Stimulated activated CD8-positive, alpha-beta memory T cell treated with anti-CD3 and anti-CD28 coated beads, Interleukin-2, amount 100 ng/mL, for 48 hours (primary cell): ENCODE measurements around the gene DENND1B.

Experiments used
- DNase-seq, 2 donors: peaks; one replicate each; pipeline ENCODE4 v3.0.0-alpha.2; 2020; ENCODE audit warnings: low read depth in 2 of 2

Gene DENND1B

DNA sequence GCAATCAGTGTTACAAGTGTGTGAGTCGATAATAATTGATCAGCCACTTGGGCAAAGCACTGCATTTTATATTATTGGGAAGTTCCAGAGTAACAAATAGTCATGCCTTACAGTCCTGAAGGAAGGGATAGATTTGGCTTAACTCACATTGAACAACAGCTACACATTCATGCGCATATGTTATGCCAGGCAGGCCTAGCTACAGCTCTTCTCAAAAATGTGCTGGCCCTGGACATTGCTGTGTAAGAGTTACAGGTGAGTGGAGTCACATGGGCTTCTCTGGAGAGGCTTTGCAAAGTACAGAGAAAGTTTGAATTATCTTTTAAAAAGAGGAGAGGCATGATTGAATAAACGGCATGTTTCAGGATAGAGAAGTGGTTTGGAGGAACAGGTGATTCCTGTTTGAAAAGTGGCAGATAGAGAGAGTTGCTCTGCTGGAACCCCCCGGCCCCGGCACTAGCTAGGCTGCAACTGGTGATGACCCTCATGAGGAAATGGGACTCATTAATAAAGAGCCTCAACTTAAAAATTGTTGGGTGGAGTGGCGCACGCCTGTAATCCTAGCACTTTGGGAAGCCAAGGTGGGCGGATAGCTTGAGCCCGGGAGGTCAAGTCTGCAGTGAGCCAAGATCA, 306.6 kb downstream of the DENND1B start:
- no peak for DNase-seq

DNA sequence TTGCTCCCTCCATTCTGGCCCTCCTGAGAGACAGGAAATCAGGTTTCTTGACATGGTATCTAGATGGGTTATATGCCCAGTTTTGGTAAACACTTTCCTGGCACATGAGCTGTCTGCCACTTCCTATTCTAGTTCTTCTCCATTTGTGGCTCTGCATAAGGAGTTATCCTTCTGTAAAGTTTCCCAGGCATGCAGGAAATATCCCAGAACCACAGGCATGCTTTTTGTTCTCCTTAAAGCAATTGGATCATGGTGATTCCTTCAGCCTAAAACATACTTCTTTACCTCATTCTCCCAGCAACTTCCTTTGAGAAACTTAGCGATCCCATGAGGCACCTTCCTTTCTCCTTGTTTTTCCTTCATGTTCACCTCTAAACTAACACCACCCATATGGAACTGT, 307.4 kb downstream of the DENND1B start:
- DNase-seq, result no peak

DNA sequence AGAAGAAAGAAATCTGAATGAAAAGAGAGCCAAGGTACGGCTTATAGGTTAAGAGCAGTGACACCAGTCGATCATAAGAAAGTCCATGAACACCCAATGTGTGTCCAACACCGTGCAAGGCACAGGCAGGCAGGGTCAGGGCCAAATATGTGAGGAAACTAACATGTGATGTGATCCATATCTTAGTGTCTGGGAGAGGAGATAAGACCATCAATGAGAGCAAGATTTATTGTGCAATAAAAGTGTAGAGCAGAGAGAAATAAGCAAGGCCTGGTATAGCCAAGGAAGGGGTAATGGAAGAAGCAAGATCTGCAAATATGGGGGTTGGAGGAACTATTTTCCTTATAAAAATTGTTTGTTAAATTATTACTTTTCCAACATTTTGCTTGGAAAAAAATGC, 308.5 kb downstream of the DENND1B start:
- DNase-seq, result no peak

DNA sequence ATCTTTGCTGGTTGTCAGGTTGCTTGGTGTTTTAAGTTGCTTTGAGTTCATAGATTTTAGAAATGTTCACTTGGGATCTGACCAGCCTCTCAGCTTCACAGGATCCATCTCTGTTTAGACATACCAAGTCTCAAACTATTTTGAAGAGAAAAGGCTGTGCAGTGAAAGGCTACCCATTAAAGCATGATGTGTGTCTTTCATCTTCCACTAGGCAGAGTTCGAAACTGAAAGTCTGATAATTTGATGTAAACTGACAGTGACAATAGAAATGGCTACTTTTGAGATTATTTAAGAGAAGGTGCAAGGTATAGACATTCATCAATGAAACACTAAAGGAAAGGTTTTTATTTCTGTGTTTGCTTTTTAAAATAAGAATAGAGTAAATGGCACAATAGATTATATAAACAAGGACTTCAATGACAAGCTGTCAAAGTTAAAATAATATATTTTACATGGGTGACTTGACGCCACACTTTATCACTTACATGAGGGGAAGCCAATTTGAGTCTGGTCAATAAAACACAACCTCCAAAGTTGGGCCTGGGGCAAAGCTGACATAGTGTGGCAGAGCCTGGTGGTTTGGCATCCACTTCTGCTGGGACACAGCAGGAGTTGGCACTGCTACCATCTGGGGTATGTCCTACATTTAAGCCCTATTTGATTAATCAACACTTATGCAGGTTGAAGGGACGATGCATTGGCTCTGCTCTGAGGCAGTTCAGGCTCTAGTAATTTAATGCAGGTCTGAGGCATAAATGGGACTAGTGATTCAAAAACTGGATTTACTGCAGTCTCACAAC, 309.6 kb downstream of the DENND1B start:
- no peak for DNase-seq

DNA sequence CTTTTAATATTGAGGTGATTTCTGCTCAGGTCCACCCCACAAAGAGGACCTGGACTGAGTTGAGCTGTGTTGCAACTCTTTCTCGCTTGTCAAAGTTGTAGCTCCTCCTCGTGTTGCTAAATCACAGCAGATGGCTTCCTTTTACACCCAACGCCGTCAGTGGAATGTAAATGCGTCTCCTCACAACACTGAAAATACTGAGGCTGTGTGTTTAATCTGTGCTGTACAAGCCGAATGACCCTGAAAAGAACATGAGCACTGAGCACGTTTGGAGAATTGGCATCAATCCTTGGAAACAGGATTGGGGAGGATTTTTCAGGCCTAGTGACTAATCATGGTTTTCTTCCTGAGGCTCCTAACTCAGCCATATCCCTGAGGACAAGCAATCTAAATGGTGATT, 311.2 kb downstream of the DENND1B start:
- no peak for DNase-seq

DNA sequence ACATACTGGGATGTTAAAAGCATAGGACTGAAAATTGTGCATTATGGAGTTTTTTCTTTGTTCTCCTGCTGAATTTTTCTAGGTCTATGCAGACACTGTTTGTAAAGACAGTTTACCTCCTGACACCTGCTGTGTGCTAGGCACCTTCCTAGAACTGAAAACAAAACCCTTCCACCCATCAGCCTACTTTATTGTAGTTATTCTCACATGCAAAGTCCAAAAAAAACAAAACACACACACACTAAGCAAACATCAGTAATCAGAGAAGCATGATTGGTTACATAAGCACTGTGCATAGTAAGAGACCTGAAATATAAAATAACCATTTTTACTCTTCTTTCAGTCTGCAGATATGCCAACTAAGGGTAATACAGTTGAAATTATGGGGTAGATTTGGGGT, 312.1 kb downstream of the DENND1B start:
- DNase-seq, result no peak

DNA sequence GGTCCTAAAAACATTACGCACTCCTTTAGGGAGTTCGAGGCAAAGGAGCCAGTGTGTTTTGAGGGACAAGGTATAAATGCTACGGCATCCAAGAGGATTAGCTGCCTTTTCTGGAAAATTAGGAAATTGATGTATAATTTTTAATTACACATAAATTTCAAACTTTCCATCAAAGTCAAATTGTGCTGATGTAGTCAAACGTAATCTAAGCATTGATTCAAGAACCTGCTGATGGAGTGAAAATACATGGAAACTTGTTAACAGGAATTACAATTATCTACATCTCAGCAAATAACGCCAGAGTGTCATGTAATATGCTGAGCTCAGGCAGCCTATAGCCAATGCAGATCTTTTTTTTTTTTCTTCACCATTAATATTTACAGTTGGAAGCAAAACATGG, 312.7 kb downstream of the DENND1B start:
- no peak for DNase-seq
